KMS-11 (cell line): ENCODE measurements around the gene BMPR2.

ENCODE experiments used
- H2AFZ ChIP-seq: fragments of 200-600 bp; sonication (generic); 2 replicates; pipeline ENCODE4 v1.6.1; 2016; ENCODE audit warnings: antibody characterized with exemption, mixed run types, low read depth
- H3K27ac ChIP-seq: fragments of 200-600 bp; sonication (generic); 2 replicates; pipeline ENCODE4 v1.6.1; 2016; ENCODE audit warnings: mild to moderate bottlenecking, mixed run types
- H3K27me3 ChIP-seq: fragments of 200-600 bp; sonication (generic); 2 replicates; pipeline ENCODE4 v1.6.1; 2017; ENCODE audit warnings: mild to moderate bottlenecking, low read depth, mixed run types, moderate library complexity; ENCODE audit not compliant: insufficient read depth
- H3K36me3 ChIP-seq: fragments of 200-600 bp; sonication (generic); 2 replicates; pipeline ENCODE4 v1.6.1; 2017; ENCODE audit warnings: mild to moderate bottlenecking, mixed run types; ENCODE audit not compliant: insufficient read depth
- H3K4me1 ChIP-seq: fragments of 200-600 bp; sonication (generic); 2 replicates; pipeline ENCODE4 v1.6.1; 2016; ENCODE audit warnings: mild to moderate bottlenecking, low read depth, mixed run types; ENCODE audit not compliant: poor library complexity, severe bottlenecking
- H3K4me2 ChIP-seq: fragments of 200-600 bp; sonication (generic); 2 replicates; pipeline ENCODE4 v1.7.0; 2016; ENCODE audit warnings: mild to moderate bottlenecking, mixed run types
- H3K4me3 ChIP-seq: fragments of 200-600 bp; sonication (generic); IDR thresholded peaks from 2 replicates; pipeline ENCODE4 v1.6.1; 2017; ENCODE audit warnings: low read depth, low read length, mixed read lengths; ENCODE audit not compliant: insufficient read depth
- H3K79me2 ChIP-seq: fragments of 200-600 bp; sonication (generic); 2 replicates; pipeline ENCODE4 v1.6.1; 2016; ENCODE audit warnings: low read depth, mixed run types; ENCODE audit not compliant: insufficient read depth
- H3K9ac ChIP-seq: fragments of 200-600 bp; sonication (generic); 2 replicates; pipeline ENCODE4 v1.6.1; 2016; ENCODE audit warnings: mild to moderate bottlenecking, mixed run types
- H4K20me1 ChIP-seq: fragments of 200-600 bp; sonication (generic); 2 replicates; pipeline ENCODE4 v1.6.1; 2016; ENCODE audit warnings: mild to moderate bottlenecking, mixed run types; ENCODE audit not compliant: insufficient read depth
- CTCF ChIP-seq: fragments of 200-600 bp; sonication (generic); conservative IDR thresholded peaks from 2 replicates; pipeline ENCODE4 v1.6.1; 2017; ENCODE audit warnings: low read depth, mild to moderate bottlenecking, antibody characterized with exemption, low read length, moderate library complexity, mixed read lengths

Gene BMPR2

GRCh38 chr2:202583709-202584219 is 207.6 kb downstream of the BMPR2 start:
- Histone ChIP-seq H3K9ac (no peak overlapping the region), H3K79me2 (no peaks in the 10 kb centered on the region), H3K36me3 (no peaks in the 10 kb centered on the region), H2AFZ (no peak overlapping the region), H3K27me3 (no peaks in the 10 kb centered on the region), H3K27ac (no peak overlapping the region), H3K4me2 (no peak overlapping the region), H3K4me1 (no peaks in the 10 kb centered on the region), H3K4me3 (no peak overlapping the region), H4K20me1 (no peaks in the 10 kb centered on the region)
- TF ChIP-seq CTCF: no peak

- Histone ChIP-seq H3K4me3 (no peak overlapping the region), H4K20me1 (no peaks in the 10 kb centered on the region), H3K36me3 (no peaks in the 10 kb centered on the region), H3K4me1 (no peaks in the 10 kb centered on the region), H3K9ac (no peak overlapping the region), H2AFZ (peak overlapping the region; percentile 74), H3K27me3 (no peaks in the 10 kb centered on the region), H3K79me2 (no peaks in the 10 kb centered on the region), H3K4me2 (peak overlapping the region; percentile 33; the same call in 1 of the 2 replicates), H3K27ac (no peak overlapping the region)
- TF ChIP-seq CTCF: peak; percentile 94
These were observed 212.8 kb downstream of the BMPR2 start for GRCh38 chr2:202588647-202589581.

GRCh38 chr2:202589582-202589949 is 213.4 kb downstream of the BMPR2 start:
- H3K36me3 ChIP-seq: no peaks in the 10 kb centered on the region
- H3K27me3 ChIP-seq: no peaks in the 10 kb centered on the region
- no peak overlapping the region for H3K9ac ChIP-seq
- no peaks in the 10 kb centered on the region for H4K20me1 ChIP-seq
- H3K4me2 ChIP-seq: no peak overlapping the region
- H3K4me1 ChIP-seq: no peaks in the 10 kb centered on the region
- H3K27ac ChIP-seq: no peak overlapping the region
- no peak for TF ChIP-seq CTCF
- H3K4me3 ChIP-seq: no peak overlapping the region
- H2AFZ ChIP-seq: no peak overlapping the region; the same call in 1 of the 2 replicates
- H3K79me2 ChIP-seq: no peaks in the 10 kb centered on the region

GRCh38 chr2:202592566-202592965 is 216.4 kb downstream of the BMPR2 start:
- Histone ChIP-seq H2AFZ (no peak overlapping the region), H3K9ac (no peak overlapping the region), H3K4me2 (no peak overlapping the region), H3K27ac (no peak overlapping the region), H4K20me1 (no peaks in the 10 kb centered on the region), H3K4me1 (no peaks in the 10 kb centered on the region), H3K36me3 (no peaks in the 10 kb centered on the region), H3K79me2 (no peaks in the 10 kb centered on the region), H3K27me3 (no peaks in the 10 kb centered on the region), H3K4me3 (no peak overlapping the region)
- TF ChIP-seq CTCF: no peak
